Tibial nerve (tissue), 4 donors: ENCODE data around the gene CCDC159.

ENCODE experiments used
- EP300 ChIP-seq, 2 donors: sonication (generic); formaldehyde crosslinking; IDR thresholded peaks; one replicate each; pipeline ENCODE4 v1.6.1; 2017; ENCODE audit warnings: antibody characterized with exemption in 2 of 2, mild to moderate bottlenecking in 1 of 2
- POLR2A ChIP-seq, 2 donors: fragments of 450-650 bp; IDR thresholded peaks; one replicate each; pipeline ENCODE4 v1.6.1; 2017; ENCODE audit warnings: antibody characterized with exemption in 2 of 2, mild to moderate bottlenecking in 2 of 2, moderate library complexity in 2 of 2
- TF ChIP-seq, protein P1 (sequence below), 5 experiments: fragments of 200-600 bp in 3 of 5; fragments of 450-650 bp in 2 of 5; sonication (generic) in 3 of 5; IDR thresholded peaks; one replicate each; pipeline ENCODE4 v1.5.1; 2016 to 2019; ENCODE audit warnings: antibody characterized with exemption in 5 of 5, mild to moderate bottlenecking in 3 of 5, moderate library complexity in 2 of 5

DNA sequence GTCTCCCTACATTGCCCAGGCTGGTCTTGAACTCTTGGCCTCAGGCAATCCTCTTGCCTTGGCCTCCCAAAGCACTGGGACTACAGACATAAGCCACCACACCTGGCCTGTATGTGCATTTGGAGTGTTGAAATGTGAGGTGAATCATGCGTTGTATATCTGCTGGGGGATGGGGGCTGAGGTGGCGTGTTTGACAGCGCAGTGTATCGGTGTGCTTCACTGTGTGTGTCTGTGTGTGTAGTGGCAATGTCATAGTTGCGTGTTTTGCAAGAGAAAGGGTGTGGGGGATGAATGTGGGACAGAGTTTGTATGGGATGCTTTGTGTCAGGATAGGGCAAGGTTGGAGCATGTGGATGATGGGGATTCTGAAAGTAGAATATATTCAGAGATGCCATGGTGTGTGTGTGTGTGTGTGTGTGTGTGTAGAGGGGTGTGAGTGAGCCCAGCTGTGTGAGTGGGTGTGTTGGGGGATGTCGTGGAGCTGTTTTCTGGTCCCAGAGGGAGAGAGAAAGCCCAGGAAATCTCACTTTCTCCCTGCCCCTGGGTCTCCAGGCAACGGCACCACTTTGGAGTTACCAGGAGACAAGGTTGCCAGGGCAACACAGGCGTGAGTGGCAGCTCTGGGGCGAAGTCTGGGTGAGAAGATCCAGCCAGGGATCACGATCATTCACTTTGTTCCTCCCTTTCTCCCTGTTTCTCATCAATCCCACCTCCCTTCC is 27.0 kb downstream of the CCDC159 start:
- TF ChIP-seq, protein P1, sequence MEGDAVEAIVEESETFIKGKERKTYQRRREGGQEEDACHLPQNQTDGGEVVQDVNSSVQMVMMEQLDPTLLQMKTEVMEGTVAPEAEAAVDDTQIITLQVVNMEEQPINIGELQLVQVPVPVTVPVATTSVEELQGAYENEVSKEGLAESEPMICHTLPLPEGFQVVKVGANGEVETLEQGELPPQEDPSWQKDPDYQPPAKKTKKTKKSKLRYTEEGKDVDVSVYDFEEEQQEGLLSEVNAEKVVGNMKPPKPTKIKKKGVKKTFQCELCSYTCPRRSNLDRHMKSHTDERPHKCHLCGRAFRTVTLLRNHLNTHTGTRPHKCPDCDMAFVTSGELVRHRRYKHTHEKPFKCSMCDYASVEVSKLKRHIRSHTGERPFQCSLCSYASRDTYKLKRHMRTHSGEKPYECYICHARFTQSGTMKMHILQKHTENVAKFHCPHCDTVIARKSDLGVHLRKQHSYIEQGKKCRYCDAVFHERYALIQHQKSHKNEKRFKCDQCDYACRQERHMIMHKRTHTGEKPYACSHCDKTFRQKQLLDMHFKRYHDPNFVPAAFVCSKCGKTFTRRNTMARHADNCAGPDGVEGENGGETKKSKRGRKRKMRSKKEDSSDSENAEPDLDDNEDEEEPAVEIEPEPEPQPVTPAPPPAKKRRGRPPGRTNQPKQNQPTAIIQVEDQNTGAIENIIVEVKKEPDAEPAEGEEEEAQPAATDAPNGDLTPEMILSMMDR (IDR thresholded peaks at IDR 0.05), result no peak
- TF ChIP-seq POLR2A (IDR thresholded peaks at IDR 0.05) (no peak), EP300 (IDR thresholded peaks at IDR 0.05) (no peak)
